ENCODE measurements around the gene SUCLG2. TPM values are rescaled to one million over a fixed set of nuclear protein-coding genes. Genes with fewer than 3 reads are reported as not detected.

The SUCLG2 gene
- total and polyA plus RNA-seq, 7 donors, result 63.1 to 289 (median 70.9) TPM

- Histone ChIP-seq H3K4me3 (no peak overlapping the region), H3K27me3 (no peaks in the 10 kb centered on the region), H3K36me3 (no peaks in the 10 kb centered on the region), H3K4me1 (peaks cover 0 to 14% (median 3%) of the 10 kb centered on the region in 4 donors), H3K27ac (no peak overlapping the region), H3K9me3 (no peaks in the 10 kb centered on the region)
- no peak for DNase-seq
- TF ChIP-seq POLR2AphosphoS5 (IDR thresholded peaks at IDR 0.05) (no peak), EP300 (IDR thresholded peaks at IDR 0.05) (no peak), POLR2A (IDR thresholded peaks at IDR 0.05) (no peak), CTCF (IDR thresholded peaks at IDR 0.05) (no peak)
- 83 to 84% methylated on average over 6 of the region's 6 CpGs for WGBS, 2 donors
- intact Hi-C loops (cut with DNase I), result no loop called here
Observed at GRCh38 chr3:67640023-67640660, 14.3 kb downstream of the SUCLG2 start.

GRCh38 chr3:67637255-67637900, 17.0 kb downstream of the SUCLG2 start:
- WGBS, 2 donors, result 92 to 95% methylated on average over 4 of the region's 4 CpGs
- Histone ChIP-seq H3K4me1 (peaks cover 0 to 15% (median 7%) of the 10 kb centered on the region in 4 donors), H3K9me3 (no peaks in the 10 kb centered on the region), H3K36me3 (no peaks in the 10 kb centered on the region), H3K27ac (no peak overlapping the region), H3K4me3 (no peak overlapping the region), H3K27me3 (no peaks in the 10 kb centered on the region)
- intact Hi-C loops (cut with DNase I), result no loop called here
- TF ChIP-seq POLR2A (IDR thresholded peaks at IDR 0.05) (no peak), EP300 (IDR thresholded peaks at IDR 0.05) (no peak), POLR2AphosphoS5 (IDR thresholded peaks at IDR 0.05) (no peak), CTCF (IDR thresholded peaks at IDR 0.05) (no peak)
- no peak for DNase-seq

GRCh38 chr3:67635806-67636205, 18.6 kb downstream of the SUCLG2 start:
- DNase-seq, result no peak
- Histone ChIP-seq H3K4me1 (peaks cover 0 to 15% (median 5%) of the 10 kb centered on the region in 4 donors), H3K9me3 (no peaks in the 10 kb centered on the region), H3K27ac (no peak overlapping the region), H3K36me3 (no peaks in the 10 kb centered on the region), H3K4me3 (no peak overlapping the region), H3K27me3 (no peaks in the 10 kb centered on the region)
- WGBS, 2 donors, result 97 to 98% methylated on average over 2 of the region's 2 CpGs
- intact Hi-C loops (cut with DNase I), result no loop called here
- TF ChIP-seq CTCF (IDR thresholded peaks at IDR 0.05) (no peak), POLR2A (IDR thresholded peaks at IDR 0.05) (no peak), POLR2AphosphoS5 (IDR thresholded peaks at IDR 0.05) (no peak), EP300 (IDR thresholded peaks at IDR 0.05) (no peak)

GRCh38 chr3:67635257-67635656, 19.2 kb downstream of the SUCLG2 start:
- no peak overlapping the region for H3K27ac ChIP-seq
- peaks cover 0 to 10% (median 4%) of the 10 kb centered on the region in 4 donors for H3K4me1 ChIP-seq
- intact Hi-C loops (cut with DNase I), result no loop called here
- no peaks in the 10 kb centered on the region for H3K27me3 ChIP-seq
- H3K4me3 ChIP-seq, result no peak overlapping the region
- DNase-seq, result no peak
- TF ChIP-seq CTCF (IDR thresholded peaks at IDR 0.05), result no peak
- no peak for TF ChIP-seq EP300 (IDR thresholded peaks at IDR 0.05)
- TF ChIP-seq POLR2A (IDR thresholded peaks at IDR 0.05), result no peak
- no peak for TF ChIP-seq POLR2AphosphoS5 (IDR thresholded peaks at IDR 0.05)
- no peaks in the 10 kb centered on the region for H3K9me3 ChIP-seq
- H3K36me3 ChIP-seq, result no peaks in the 10 kb centered on the region
